Measurements from ENCODE around the gene CNOT1.

GRCh38 chr16:58591083-58591482 lies 38.5 kb downstream of the CNOT1 start:
- no peak for TF ChIP-seq CTCF (conservative IDR thresholded peaks at IDR 0.05; ENCODE audit: low read depth, low read length)
- TF ChIP-seq EZH2phosphoT487 (IDR thresholded peaks at IDR 0.05; ENCODE audit: borderline replicate concordance, low read length): no peak
- TF ChIP-seq EZH2 (IDR thresholded peaks at IDR 0.05; ENCODE audit: low read length, unreplicated experiment): no peak
